ENCODE data around the gene UCK2.

UCK2 gene

GRCh38 chr1:165936542-165936941, 109.1 kb downstream of the UCK2 start:
- DNase-seq (ENCODE audit: low read depth in 3 of 3): no peak

- DNase-seq (ENCODE audit: low read depth in 3 of 3): no peak
Measured at GRCh38 chr1:165937829-165938228, 110.4 kb downstream of the UCK2 start.

GRCh38 chr1:165938844-165939243, 111.4 kb downstream of the UCK2 start:
- no peak for DNase-seq (ENCODE audit: low read depth in 3 of 3)

- DNase-seq (ENCODE audit: low read depth in 3 of 3): no peak
Measured at GRCh38 chr1:165941531-165941930, 114.1 kb downstream of the UCK2 start.

GRCh38 chr1:165942062-165942461, 114.6 kb downstream of the UCK2 start:
- DNase-seq (ENCODE audit: low read depth in 3 of 3): no peak

GRCh38 chr1:165942927-165943597, 115.6 kb downstream of the UCK2 start:
- no peak for DNase-seq (ENCODE audit: low read depth in 3 of 3)

- no peak for DNase-seq (ENCODE audit: low read depth in 3 of 3)
Measured at GRCh38 chr1:165945911-165946310, 118.5 kb downstream of the UCK2 start.

- DNase-seq (ENCODE audit: low read depth in 3 of 3): no peak
Measured at GRCh38 chr1:165947797-165948455, 120.5 kb downstream of the UCK2 start.

GRCh38 chr1:165949335-165950130, 122.1 kb downstream of the UCK2 start:
- no peak for DNase-seq (ENCODE audit: low read depth in 3 of 3)

- no peak for DNase-seq (ENCODE audit: low read depth in 3 of 3)
Measured at GRCh38 chr1:165954940-165955339, 127.5 kb downstream of the UCK2 start.

- DNase-seq (ENCODE audit: low read depth in 3 of 3): no peak
Measured at GRCh38 chr1:165958306-165958705, 130.9 kb downstream of the UCK2 start.

GRCh38 chr1:165960136-165960535, 132.7 kb downstream of the UCK2 start:
- DNase-seq (ENCODE audit: low read depth in 3 of 3): no peak

GRCh38 chr1:165960881-165961280, 133.5 kb downstream of the UCK2 start:
- DNase-seq (ENCODE audit: low read depth in 3 of 3): no peak

Data from stimulated activated CD4-positive, alpha-beta T cell treated with anti-CD3 and anti-CD28 coated beads, TNF-alpha, amount 100 ng/mL, for 24 hours (primary cell).